CD4-positive, alpha-beta T cell (primary cell): ENCODE results near the gene PHIP. TPM values are rescaled to one million over a fixed set of nuclear protein-coding genes. Genes with fewer than 3 reads are reported as not detected.

Experiments used
- ATAC-seq: fragments of 200-7000 bp; cut with Tn5 transposase; one replicate; pipeline ENCODE4 v1.10.0; 2022; ENCODE audit warnings: mild to moderate bottlenecking; ENCODE audit not compliant: poor library complexity
- CTCF ChIA-PET: fragments of 350-600 bp; sonication (Branson Sonifier 250); formaldehyde crosslinking; loops from one replicate; lab custom pipeline; 2021; ENCODE audit warnings: antibody characterized with exemption, inconsistent platforms; lab: Charles Lee
- POLR2A ChIA-PET: fragments of 350-600 bp; sonication (Branson Sonifier 250); formaldehyde crosslinking; loops from one replicate; lab custom pipeline; 2021; ENCODE audit warnings: antibody characterized with exemption, inconsistent platforms; lab: Charles Lee
- DNase-seq, 14 experiments: peaks; one replicate each; pipeline ENCODE4 v3.0.0-alpha.2; 2013 to 2020; ENCODE audit warnings: mixed read lengths in 2 of 14
- H3K27ac ChIP-seq, 2 donors: one replicate each; pipeline versions ENCODE4 v1.5.1 to v1.7.0; 2013; ENCODE audit warnings: low read length in 2 of 2, low read depth in 1 of 2, mild to moderate bottlenecking in 1 of 2
- H3K27me3 ChIP-seq, 2 experiments: 1 replicate in 1 of 2; 2 replicates in 1 of 2; pipeline versions ENCODE4 v1.6.1 to v1.7.0; 2013; ENCODE audit warnings: low read length in 2 of 2, control low read depth in 1 of 2, mild to moderate bottlenecking in 1 of 2, moderate library complexity in 1 of 2; ENCODE audit not compliant: insufficient read depth in 2 of 2, control insufficient read depth in 1 of 2
- H3K36me3 ChIP-seq: one replicate; pipeline ENCODE4 v1.6.1; 2013; ENCODE audit warnings: low read length, control low read depth; ENCODE audit not compliant: insufficient read depth
- H3K4me1 ChIP-seq: one replicate; pipeline ENCODE4 v1.6.1; 2013; ENCODE audit warnings: low read length, control low read depth; ENCODE audit not compliant: insufficient read depth
- H3K4me3 ChIP-seq: one replicate; pipeline ENCODE4 v1.5.1; 2013; ENCODE audit warnings: mild to moderate bottlenecking, low read length, moderate library complexity
- H3K9me3 ChIP-seq, 2 experiments: 1 replicate in 1 of 2; 2 replicates in 1 of 2; pipeline versions ENCODE4 v1.6.1 to v1.7.0; 2013; ENCODE audit warnings: low read length in 2 of 2, mild to moderate bottlenecking in 2 of 2, control low read depth in 1 of 2, moderate library complexity in 1 of 2; ENCODE audit not compliant: control insufficient read depth in 1 of 2, insufficient read depth in 1 of 2
- H3K27ac Mint-ChIP-seq: one replicate; pipeline ENCODE4 v1.8.0; 2020; ENCODE audit warnings: mixed read lengths
- H3K27me3 Mint-ChIP-seq: one replicate; pipeline ENCODE4 v1.8.0; 2021; ENCODE audit warnings: mixed read lengths
- H3K36me3 Mint-ChIP-seq: one replicate; pipeline ENCODE4 v1.8.0; 2021; ENCODE audit warnings: low read depth, mixed read lengths
- H3K4me1 Mint-ChIP-seq: one replicate; pipeline ENCODE4 v1.8.0; 2021; ENCODE audit warnings: low read depth, mixed read lengths
- H3K4me3 Mint-ChIP-seq: one replicate; pipeline ENCODE4 v1.8.0; 2020; ENCODE audit warnings: mild to moderate bottlenecking, mixed read lengths
- H3K9me3 Mint-ChIP-seq: one replicate; pipeline ENCODE4 v1.8.0; 2020; ENCODE audit warnings: mixed read lengths
- intact Hi-C, 2 experiments: fragments of 100-400 bp; cut with DNase I in 1 of 2; cut with micrococcal nuclease in 1 of 2; formaldehyde crosslinking; loops; one replicate each; pipeline versions ENCODE4 v1.15.1 to v1.9.0; 2023 to 2025; cut with DNase I, micrococcal nuclease
- total RNA-seq, 174 experiments: library from RNA in 2 of 174; stranded (reverse) in 2 of 174; gene quantifications; one replicate each; pipeline ENCODE4 v1.2.3 and lab custom pipeline; 2021 to 2026
- TF ChIP-seq, protein P1 (sequence below): fragments of 200-600 bp; IDR thresholded peaks from one replicate; pipeline ENCODE4 v1.8.0; 2022; ENCODE audit warnings: antibody characterized with exemption, mild to moderate bottlenecking

PHIP gene
- total RNA-seq, 2 experiments from 2014 or later, result 35.7 to 36.9 TPM

DNA sequence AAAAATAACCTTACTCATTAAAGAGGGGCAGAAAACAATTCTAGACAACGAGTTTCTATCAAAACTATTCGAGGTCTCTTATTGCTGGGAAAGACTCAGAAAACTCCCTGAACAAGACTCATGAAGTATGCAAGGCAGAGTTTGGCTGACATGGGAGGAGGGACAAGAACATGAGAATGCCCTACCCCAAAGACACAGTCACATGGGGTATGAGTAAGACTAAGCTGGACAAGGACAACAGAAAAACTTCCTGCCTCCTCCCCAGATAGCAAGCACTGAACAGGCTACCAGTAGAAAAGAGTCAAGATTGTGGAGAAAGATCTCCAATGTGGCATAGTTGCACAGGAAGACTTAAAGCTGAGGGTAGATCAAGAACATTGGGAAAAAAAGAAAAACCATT, 39.7 kb upstream of the PHIP start:
- H3K36me3 Mint-ChIP-seq, result no peaks in the 10 kb centered on the region
- no peak overlapping the region for H3K4me3 Mint-ChIP-seq
- Histone ChIP-seq H3K9me3 (no peaks in the 10 kb centered on the region), H3K36me3 (no peaks in the 10 kb centered on the region), H3K27me3 (peaks cover 0 to 5% of the 10 kb centered on the region in 2 experiments), H3K4me1 (no peaks in the 10 kb centered on the region), H3K4me3 (no peak overlapping the region), H3K27ac (no peak overlapping the region)
- H3K27me3 Mint-ChIP-seq, result peaks cover 12% of the 10 kb centered on the region
- TF ChIP-seq, protein P1, sequence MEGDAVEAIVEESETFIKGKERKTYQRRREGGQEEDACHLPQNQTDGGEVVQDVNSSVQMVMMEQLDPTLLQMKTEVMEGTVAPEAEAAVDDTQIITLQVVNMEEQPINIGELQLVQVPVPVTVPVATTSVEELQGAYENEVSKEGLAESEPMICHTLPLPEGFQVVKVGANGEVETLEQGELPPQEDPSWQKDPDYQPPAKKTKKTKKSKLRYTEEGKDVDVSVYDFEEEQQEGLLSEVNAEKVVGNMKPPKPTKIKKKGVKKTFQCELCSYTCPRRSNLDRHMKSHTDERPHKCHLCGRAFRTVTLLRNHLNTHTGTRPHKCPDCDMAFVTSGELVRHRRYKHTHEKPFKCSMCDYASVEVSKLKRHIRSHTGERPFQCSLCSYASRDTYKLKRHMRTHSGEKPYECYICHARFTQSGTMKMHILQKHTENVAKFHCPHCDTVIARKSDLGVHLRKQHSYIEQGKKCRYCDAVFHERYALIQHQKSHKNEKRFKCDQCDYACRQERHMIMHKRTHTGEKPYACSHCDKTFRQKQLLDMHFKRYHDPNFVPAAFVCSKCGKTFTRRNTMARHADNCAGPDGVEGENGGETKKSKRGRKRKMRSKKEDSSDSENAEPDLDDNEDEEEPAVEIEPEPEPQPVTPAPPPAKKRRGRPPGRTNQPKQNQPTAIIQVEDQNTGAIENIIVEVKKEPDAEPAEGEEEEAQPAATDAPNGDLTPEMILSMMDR, result no peak
- intact Hi-C loops, result no loop called here
- CTCF ChIA-PET, result no interaction called here
- no peak overlapping the region for H3K27ac Mint-ChIP-seq
- DNase-seq (no peak), ATAC-seq (no peak)
- H3K4me1 Mint-ChIP-seq, result no peaks in the 10 kb centered on the region
- POLR2A ChIA-PET, result no interaction called here
- H3K9me3 Mint-ChIP-seq, result no peaks in the 10 kb centered on the region

DNA sequence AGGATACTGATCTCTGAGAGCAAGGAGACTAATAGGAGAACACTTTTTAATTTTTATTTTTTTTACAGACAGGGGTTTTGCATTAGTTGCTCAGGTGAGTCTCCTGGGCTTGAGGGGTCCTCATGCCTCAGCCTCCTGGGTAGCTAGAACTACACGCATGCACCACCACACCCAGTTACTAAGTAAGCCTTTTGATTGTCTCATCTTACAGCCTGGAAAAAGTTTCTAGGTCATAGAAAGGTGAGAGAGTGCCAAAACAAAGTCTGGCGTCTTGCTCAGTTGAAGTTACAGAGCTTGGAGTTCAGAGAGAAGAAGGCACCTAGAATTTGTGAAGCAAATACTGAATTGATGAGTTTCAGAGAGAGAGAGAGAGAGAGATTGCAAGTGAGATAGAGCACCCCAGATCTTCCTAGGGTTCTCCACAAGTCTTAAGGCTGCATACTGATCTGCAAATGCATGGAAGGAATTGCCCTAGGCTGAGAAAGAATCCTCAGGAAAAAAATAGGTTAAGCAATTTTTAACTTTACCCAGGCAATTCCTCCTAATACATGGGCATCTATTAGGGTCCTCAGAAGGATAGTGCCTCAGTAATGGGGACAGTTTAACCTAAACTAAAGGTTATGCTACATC, 37.6 kb upstream of the PHIP start:
- DNase-seq (no peak), ATAC-seq (no peak)
- POLR2A ChIA-PET, result no interaction called here
- Mint-ChIP-seq H3K9me3 (no peaks in the 10 kb centered on the region), H3K27ac (no peak overlapping the region), H3K36me3 (no peaks in the 10 kb centered on the region), H3K4me3 (no peak overlapping the region), H3K4me1 (no peaks in the 10 kb centered on the region), H3K27me3 (peaks cover 12% of the 10 kb centered on the region)
- no peaks in the 10 kb centered on the region for H3K4me1 ChIP-seq
- H3K4me3 ChIP-seq, result no peak overlapping the region
- CTCF ChIA-PET, result no interaction called here
- intact Hi-C loops, result no loop called here
- TF ChIP-seq, protein P1, result no peak
- peaks cover 0 to 5% of the 10 kb centered on the region in 2 experiments for H3K27me3 ChIP-seq
- no peak overlapping the region for H3K27ac ChIP-seq
- no peaks in the 10 kb centered on the region for H3K36me3 ChIP-seq
- no peaks in the 10 kb centered on the region for H3K9me3 ChIP-seq

DNA sequence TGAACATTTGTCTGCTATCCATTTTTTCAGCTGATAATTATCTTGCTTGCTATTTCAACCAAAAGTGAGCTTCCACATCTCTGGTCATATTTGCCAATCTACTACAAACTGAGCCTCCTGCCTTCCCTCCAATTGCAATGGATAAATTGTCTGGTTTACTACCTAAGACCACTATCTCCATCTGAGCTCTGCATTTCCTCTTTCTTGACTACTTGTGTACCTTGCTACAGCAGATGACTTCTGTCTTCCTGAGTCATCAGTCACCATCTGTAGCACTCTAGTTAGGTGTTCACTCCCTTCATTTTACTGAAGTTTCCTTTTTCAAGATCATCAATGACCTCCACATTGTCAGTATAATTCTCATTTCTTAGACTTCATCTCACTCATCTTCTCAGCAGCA, 33.5 kb upstream of the PHIP start:
- peaks cover 0 to 18% of the 10 kb centered on the region in 2 experiments for H3K27me3 ChIP-seq
- no peaks in the 10 kb centered on the region for H3K36me3 Mint-ChIP-seq
- no peak overlapping the region for H3K27ac ChIP-seq
- CTCF ChIA-PET, result no interaction called here
- intact Hi-C loops, result no loop called here
- DNase-seq (no peak), ATAC-seq (no peak)
- peaks cover 7% of the 10 kb centered on the region for H3K27me3 Mint-ChIP-seq
- no peaks in the 10 kb centered on the region for H3K4me1 ChIP-seq
- POLR2A ChIA-PET, result no interaction called here
- H3K4me1 Mint-ChIP-seq, result no peaks in the 10 kb centered on the region
- no peak overlapping the region for H3K4me3 Mint-ChIP-seq
- no peak overlapping the region for H3K27ac Mint-ChIP-seq
- TF ChIP-seq, protein P1, result no peak
- no peak overlapping the region for H3K4me3 ChIP-seq
- H3K36me3 ChIP-seq, result no peaks in the 10 kb centered on the region
- H3K9me3 ChIP-seq, result no peaks in the 10 kb centered on the region
- H3K9me3 Mint-ChIP-seq, result no peaks in the 10 kb centered on the region
